GM12865 (cell line): ENCODE results near the gene C1QTNF8.

Experiments used
- DNase-seq: peaks from one replicate; pipeline ENCODE4 v3.0.0; 2010; ENCODE audit warnings: low read depth
- H3K4me3 ChIP-seq: 2 replicates; pipeline ENCODE4 v1.5.1; 2011; ENCODE audit warnings: mild to moderate bottlenecking, low read depth, low read length, control low read depth
- CTCF ChIP-seq: IDR thresholded peaks from 2 replicates; pipeline ENCODE4 v1.5.1; 2011; ENCODE audit warnings: low read length, control low read depth, low read depth, inconsistent platforms; ENCODE audit not compliant: insufficient read depth; ENCODE audit errors: missing control alignments

Gene C1QTNF8

GRCh38 chr16:1141191-1141590 lies 45.1 kb upstream of the C1QTNF8 start:
- no peak for DNase-seq

GRCh38 chr16:1140582-1141162 lies 44.6 kb upstream of the C1QTNF8 start:
- no peak overlapping the region for H3K4me3 ChIP-seq
- no peak for DNase-seq
- TF ChIP-seq CTCF: no peak

More at GRCh38 chr16:1141191-1141590, 45.1 kb upstream of the C1QTNF8 start:
- TF ChIP-seq CTCF: no peak
- H3K4me3 ChIP-seq: no peak overlapping the region

- no peak for TF ChIP-seq CTCF
- no peak overlapping the region for H3K4me3 ChIP-seq
- DNase-seq: no peak
Observed at GRCh38 chr16:1137604-1138003, 41.6 kb upstream of the C1QTNF8 start.

- TF ChIP-seq CTCF: no peak
- no peak overlapping the region for H3K4me3 ChIP-seq
- no peak for DNase-seq
Observed at GRCh38 chr16:1135459-1135825, 39.4 kb upstream of the C1QTNF8 start.

GRCh38 chr16:1134776-1135458 lies 38.9 kb upstream of the C1QTNF8 start:
- H3K4me3 ChIP-seq: no peak overlapping the region

GRCh38 chr16:1133810-1134520 lies 37.9 kb upstream of the C1QTNF8 start:
- TF ChIP-seq CTCF: no peak
- no peak for DNase-seq
- no peak overlapping the region for H3K4me3 ChIP-seq

More at GRCh38 chr16:1134776-1135458, 38.9 kb upstream of the C1QTNF8 start:
- TF ChIP-seq CTCF: no peak
- no peak for DNase-seq
